GM18858 (cell line): ENCODE measurements around the gene TNIK.

Experiments used
- ATAC-seq: cut with Tn5 transposase; IDR thresholded peaks from one replicate; pipeline ENCODE4 v1.9.1; 2021; ENCODE audit not compliant: unreplicated experiment

Gene TNIK

DNA sequence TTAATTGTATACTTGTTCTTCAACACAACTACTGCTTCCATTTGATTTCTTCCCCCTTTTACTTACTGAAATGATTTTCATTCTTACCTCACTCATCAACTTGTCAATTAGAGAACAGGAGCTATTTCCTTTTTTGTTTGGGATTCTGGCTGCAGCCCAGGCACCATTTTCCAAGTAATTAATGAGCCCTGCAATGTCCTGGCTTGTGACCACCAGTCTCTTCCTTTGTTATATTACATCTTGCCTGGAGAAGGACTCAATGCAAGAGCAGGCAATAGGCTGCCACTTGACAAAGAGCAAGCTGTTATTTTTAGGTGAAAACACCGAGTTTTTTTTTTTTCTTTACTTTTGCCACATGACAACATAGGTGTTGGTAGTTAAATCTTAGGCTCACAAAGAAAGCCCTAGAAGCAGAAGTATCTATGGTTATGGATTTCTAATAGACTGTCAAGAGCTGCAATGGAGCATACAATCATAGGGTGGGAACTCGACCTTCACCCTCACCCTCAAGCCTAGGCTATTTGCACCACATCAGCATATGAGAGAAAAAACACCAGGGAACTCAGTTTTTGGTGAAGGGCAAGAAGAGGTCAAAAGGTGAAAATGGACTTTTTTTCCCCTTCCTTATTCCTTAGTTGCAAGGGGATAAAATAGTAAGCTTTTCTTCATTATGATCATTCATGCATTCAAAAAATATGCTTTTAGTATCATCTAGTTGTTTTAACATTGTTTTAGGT lies 114.9 kb downstream of the TNIK start:
- no peak for ATAC-seq

DNA sequence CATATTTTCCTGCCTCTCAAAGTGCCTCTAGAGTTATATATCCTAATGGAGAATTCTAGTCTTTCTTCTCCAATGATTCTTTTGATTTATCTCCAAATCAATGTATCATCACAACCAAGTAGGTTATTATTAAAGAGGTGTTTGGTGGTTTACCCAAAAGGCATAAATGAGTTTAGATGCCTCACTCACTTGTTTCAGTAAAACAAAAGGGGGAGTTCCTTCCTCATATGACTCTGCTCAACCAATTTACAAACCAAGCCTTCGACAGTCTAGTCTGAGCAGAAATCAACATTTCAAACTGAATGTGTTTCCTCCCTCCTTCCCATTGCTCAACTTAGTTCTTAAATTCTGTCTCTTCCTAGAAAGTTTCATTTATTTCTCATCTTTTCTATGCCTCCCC lies 116.5 kb downstream of the TNIK start:
- no peak for ATAC-seq

DNA sequence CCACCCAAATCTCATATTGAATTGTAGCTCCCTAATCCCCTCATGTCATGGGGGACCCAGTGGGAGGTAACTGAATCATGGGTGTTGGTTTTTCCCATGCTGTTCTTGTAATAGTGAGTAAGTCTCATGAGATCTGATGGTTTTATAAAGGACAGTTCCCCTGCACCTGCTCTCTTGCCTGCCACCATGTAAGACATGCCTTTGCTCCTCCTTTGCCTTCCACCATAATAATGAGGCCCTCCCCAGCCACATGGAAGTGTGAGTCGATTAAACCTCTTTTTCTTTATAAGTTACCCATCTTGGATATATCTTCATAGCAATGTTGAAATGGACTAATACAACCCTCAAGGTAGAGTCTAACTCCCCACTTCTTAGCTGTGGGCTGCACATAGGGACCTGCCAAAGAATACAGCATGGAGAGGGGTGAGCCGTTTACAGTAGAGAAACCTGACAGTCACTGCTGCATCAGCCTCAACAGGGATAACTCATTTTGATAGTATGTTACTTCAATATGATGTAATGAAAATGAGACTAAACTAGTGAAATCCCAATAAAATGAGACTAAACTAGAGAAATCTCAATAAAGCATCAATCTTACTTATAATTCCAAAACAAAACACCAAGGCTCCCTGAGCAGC lies 117.3 kb downstream of the TNIK start:
- ATAC-seq: no peak

DNA sequence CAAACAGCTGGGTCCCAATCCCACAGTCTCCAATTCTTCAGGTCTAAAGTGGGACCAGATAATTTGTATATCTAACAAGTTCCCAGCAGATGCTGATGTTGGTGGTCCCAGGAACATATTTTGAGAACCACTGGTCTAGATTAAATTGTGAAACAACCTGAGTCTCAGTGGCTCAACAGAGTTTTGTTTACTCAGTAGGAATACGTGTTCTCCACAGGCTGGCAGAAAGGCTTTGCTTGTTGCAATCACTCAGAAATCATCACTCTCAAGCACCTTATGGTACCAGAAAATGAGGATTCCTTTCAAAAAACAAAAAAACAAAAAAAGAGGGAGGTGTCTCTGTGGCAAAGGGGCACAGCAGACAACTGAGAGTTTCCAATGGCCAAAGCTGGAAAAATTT lies 118.0 kb downstream of the TNIK start:
- no peak for ATAC-seq

DNA sequence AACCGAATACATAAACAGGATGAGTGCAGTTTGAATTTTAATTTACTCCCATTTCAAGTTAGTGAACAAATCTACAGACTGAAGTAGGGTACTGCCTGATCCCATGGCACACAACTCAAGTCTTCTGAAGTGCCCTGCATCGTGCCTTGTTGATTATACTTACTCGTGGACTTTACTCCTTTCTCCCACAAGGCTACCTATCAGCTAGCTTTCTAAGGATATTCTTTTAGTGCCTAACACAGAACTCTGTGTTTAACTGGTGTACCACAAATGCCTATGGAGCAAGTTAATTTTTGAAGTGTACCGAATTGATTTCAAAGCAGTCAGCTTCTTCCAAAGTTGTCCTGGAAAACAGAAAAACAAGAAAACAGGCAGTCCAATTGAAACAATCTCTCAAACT lies 119.8 kb downstream of the TNIK start:
- ATAC-seq: no peak

DNA sequence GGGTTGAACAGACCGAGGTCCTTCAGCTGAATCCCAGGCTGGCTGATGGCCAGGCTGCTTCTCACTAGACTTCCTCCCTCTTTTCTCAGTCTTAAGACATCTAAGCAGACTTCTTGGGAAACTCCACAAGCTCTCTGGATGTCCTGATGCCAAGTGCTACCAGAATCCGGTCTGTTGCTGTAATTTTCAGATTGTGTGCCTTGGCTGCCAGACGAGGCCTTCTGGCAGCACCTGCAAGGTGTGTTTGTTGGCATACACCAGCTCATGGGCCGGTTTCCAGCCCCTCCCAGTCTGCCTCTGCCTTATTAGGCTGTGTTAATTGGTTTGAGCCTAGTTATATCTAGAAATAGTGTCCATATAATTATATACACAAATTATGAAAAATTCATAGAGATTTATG lies 120.6 kb downstream of the TNIK start:
- no peak for ATAC-seq

DNA sequence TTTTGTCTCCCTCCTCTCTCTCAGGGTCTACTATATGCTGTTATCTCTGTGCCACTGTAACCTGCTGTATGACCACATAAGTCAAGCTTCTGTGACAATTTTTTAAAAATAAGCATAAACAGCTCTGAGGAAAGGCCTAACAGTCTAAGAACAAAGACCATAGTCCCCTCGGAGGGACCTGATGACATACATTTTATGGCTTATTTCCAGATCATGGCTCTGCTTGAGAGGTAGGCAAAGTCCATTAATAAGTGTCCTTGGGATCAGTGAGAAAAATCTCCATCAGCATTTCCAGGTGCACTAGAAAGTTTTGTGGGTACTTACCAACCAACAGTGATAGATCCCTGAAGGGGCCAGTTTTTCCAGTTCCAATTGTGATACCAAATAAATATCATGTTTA lies 123.8 kb downstream of the TNIK start:
- no peak for ATAC-seq

DNA sequence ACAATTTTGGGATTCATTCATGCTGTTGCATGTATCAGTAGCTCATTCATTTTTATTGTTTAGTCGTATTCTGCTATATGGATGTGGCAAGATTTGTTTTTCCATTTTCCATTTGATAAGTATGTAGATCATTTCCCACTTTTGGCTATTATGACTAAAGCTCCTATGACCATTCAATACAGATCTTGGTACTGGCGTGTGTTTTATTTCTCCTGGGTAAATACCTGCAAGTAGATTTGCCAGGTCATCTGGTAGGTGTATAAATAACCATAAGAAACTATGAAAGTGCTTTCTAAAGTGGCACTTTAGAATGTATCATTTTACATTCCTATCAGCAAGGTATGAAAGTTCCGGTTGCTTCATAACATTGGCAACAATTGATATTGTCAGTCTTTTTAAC lies 124.6 kb downstream of the TNIK start:
- ATAC-seq: no peak

DNA sequence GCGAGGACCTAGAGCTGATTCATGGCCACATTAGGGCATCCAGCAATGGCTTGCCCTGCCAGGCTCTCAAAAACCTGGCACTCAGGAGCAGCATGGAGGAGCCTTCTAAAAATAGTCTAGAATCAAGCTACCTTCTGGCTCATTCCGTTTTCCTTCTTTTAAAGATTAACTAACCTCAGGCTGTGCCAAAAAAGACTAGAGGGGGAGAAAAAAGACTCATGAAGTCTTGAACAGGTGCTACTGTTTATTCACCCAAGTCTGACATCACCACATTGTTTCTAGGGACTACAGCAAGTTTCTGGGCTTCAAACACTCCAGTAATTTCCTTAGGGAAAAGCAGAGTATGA lies 125.8 kb downstream of the TNIK start:
- ATAC-seq: no peak

DNA sequence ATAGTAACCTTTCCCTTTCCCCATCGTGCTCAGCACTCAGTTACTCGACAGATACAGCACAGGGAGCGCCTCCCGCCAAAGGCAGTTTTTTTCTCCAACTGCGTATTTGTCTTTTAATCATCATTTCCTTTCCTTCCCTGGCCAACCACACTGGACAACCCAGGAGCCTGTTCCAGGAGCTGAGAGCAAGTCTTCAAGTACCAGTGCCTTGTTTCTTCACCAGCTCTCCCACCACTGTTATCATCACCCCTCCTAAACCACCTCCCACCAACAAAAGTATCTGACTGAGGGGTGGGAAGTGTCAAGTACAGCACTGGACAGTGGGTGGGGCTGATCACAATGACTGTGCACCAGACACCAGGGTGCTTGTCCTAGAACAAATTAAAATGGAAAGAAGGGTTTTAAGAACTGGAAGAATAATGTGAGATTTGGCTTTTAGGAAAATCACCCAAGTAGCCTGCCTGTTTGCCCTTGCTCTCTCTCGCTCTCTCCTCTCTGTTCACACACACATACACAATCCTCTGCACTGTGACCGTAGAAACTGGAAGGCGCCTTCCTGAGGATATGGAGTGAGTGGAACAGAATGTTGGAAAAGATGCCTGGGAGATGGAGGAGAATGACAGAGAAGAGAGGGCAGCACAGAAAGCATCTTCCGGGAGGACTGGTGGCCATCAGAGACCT lies 126.3 kb downstream of the TNIK start:
- no peak for ATAC-seq

DNA sequence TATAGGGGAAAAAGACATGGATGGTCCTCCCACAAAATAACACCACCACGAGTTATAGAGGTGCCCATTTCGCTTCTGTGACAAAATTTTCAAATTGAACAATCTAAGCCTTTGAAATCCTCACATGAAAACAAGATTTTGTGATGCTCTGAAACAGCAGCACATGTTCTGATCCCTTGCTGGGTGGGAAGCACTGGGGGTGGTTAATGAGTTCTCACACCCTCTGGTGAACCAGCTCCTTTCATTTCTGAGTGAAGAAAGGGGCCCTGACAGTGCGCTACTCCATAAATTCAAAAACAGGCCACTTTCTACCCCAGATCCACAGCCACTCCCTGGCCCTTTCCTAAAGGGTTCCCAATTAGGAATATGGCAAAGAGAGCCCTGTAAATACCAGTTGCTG lies 129.3 kb downstream of the TNIK start:
- no peak for ATAC-seq

DNA sequence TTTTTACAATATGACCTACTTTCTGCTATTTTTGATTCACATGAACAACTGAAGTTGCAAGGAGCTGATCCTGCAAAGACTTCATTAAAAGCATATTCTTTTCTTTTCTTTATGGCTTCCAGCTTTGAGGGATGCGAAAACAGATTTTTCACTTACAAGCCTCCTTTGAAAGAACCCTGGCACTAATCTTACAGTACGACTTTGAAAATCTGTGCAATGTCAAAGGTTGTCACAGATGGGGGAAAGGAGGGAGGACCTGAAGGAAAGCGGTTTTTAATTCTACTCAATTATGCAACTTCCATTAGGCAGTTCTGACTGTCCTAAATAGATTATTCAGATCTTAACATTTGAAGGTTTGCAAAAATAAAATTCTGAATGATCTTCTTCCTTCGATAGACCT lies 130.5 kb downstream of the TNIK start:
- ATAC-seq: no peak

DNA sequence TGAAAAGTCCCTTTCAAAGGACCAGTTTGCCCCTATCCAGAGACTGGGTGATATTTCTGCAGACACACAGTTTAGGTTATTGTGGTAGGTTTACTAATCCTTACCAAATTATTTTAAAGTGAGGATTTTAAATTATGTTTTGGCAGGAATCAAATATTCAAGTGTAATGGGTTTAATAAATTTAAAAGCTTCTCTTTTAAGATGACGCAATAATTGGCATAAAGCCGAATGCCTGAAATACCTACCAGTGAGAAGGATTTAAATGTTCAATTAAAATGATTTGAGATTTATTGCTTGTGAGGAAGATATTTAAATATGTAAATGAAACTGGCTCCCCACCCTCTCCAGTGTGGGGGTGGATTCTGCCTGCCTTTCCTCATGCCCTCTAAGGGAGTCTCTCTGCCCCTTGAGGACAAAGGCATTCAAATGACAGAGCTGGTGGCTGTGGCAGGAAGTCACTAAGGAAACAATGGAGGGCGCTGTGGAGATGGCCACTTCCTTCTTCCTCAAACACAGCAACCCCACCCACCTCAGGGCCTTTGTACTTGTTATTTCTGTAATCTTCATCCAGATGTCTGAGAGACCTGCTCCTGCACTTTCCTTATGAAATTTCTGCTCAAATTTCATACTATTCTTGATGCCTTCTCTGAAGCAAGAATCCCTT lies 131.7 kb downstream of the TNIK start:
- ATAC-seq: no peak

DNA sequence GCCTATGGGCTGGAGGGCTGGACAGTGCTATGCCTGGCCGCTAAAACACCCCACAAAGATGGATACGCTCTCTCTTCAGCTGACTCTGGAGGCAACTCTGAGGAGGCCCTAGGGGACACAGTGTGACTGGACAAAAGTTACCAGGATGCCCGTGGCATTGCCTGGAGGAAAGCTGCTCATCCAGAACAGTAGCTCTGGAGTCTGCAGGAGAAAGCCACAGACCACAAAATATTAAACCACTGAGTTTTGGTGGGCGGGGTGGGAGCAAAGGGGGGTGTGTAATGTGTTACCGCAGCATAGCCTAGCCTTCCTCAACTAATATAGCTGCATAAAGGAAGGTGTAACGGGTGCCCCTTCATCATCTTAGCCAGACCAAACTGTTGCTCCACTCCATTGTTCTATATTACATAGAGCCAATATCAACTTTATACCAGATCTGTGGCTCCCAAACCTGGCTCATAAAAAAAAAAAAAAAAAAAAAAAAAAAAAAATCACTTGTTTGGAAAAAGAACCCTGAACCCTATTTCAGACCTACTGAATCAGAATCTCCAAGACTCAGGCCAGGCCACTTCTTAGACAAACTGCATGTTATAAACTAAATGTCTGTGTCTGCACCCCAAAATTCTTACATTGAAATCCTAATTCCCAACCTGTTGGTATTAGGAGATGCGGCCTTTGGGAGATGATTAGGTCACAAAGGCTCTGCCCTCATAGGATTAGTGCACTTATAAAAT lies 132.6 kb downstream of the TNIK start:
- ATAC-seq: no peak

DNA sequence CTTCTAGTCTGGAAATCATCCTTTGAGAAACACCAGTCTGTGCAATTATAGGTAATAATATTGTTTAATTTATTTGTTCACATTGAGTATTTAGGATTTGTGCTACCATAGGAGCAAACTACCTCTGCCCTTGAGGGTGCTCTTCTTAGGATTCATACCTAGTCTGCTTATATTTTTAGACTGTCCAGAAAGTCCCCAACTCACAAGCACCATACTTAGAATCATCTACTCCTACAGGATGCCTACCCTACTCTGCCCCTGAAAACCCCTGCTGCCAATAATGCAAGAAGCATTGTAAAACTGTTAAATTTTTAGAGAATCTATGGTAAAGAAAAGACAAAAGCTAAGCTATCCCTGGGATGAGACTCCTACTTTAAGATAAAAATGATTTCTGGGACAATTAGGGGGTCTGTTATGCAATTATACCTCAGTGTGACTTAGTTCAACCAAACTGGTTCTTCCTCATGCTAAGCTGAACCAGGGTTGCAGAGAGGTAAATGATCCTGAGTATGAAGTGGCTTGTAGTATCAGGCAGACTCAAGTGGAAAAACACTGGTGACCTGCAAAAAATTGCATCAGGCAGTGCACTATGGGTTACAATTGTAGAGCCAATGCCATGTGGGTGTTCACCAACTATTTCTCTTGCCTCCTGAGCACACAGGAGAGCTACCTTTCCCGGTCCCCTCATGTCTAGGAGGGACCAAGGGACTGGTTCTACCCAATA lies 133.3 kb downstream of the TNIK start:
- ATAC-seq: no peak

DNA sequence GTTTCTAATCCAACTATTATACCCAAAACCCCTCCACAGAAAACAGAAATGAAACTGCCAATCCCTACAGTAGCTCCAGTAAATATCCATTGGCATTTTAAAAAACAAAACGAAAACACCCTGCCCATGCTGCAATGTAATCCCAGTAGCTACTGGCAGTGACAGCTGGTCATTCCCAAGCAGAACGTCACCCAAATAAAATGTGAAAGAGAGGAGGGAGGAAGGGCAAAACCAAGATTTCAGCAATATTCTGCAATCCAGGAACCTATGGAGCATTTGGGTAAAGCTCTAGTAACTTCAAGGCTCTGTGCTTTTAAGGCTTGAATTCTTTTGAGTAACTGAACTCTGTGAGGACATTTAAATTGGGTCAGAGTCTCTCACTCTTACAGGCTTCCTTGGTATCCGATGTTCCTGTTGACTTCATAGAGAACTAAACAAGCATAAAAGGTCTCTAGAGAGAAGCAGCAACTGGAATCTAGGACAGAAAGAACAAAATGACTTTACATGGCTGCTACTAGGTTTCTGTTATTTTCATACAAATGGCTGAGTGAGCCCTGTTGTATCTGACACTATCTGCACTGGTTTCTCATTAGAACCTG lies 136.2 kb downstream of the TNIK start:
- no peak for ATAC-seq

DNA sequence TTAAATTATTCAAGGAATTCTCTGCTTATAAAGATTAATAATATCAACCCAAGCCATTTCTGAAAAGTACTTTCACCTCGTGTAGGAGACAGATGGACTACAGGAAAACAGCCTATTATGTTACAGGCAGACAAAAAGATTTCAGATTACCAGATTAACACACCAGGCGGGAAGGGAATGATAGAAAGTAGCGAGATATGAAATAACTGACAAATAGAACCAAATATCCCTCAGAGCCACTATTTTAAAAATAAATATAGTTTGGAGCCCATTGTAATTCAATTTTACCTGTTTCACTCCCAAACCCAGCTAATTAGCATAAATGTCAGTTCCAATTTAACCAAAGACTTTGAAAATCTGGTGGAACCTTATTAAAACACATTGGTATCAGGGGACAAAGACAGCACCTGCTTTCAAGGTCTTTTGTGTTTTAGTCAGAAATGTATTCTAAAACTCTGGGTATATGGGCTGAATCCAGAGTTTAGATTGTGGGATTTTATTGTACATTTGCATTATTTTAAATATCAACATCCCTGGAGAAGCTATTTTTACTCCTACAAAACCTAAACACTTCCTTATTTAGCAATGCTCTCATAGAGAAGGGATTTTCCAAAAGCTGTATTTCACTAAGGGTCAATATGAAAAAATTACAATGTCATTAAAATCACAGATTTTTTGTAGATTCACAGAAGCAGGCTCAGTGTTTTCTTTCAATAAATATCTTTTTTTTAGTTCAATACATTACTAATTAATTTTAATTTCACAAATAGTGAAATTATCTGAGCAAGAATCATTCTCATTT lies 138.4 kb downstream of the TNIK start:
- ATAC-seq: no peak

DNA sequence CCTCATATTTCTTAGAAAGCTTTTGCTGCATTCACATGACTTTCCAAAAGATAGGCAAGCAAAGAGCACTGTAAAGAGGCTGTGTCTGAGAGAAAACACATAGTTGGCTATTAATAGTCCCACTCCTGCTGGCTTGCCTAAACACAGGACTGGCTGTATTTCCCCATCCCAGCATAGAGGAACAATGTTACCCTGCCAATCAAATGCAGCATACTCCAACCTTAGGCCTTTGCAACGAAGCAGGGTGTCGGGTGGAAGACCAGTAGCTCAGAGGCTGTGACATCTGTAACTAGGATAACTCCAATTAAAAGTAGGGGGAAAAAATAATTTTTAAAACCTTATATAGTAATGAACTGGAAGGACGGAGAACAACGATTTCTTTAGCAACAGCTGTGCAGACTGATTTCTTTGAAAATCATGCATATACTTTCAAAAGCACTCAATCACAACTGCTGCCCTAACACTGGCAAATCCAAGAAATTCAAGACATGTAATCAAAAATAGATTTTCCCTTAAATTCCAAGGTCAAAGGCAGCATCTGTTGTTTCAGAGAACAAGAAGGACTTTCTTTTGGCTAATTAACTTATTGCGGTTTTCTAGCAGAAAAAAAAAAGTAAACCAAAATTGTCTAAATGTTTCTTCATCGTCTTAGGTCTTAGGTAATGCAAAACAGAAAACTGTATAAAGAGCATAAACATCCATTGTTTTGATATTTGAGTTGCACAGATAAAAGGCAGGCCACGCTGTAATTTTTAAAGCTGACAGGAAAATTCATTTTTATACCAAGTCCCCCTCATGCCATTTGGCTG lies 139.3 kb downstream of the TNIK start:
- ATAC-seq: no peak

DNA sequence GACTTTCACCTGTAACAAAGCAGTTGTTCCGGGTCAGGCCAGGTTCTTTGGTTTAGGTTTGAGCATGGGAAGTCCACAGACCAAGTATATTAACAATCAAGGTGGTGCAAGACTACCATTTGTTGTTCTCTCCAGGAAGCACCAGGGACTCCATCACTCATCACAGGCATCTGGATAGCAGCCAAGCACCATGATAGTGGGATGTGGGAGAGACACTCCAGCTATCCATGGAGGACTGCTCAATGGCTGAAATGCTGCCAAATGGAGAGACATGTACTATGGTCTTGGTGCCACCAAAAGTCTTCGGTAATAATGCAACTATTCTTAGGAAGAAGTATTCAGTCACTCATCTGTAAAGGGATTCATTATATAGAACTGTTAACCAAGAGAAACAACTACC lies 143.0 kb downstream of the TNIK start:
- no peak for ATAC-seq
